Measurements from ENCODE around the gene LPP. TPM values are rescaled to one million over a fixed set of nuclear protein-coding genes. Genes with fewer than 3 reads are reported as not detected.

The LPP gene
- polyA plus RNA-seq, 3 donors, result 14.1 to 23.2 (median 15.3) TPM

DNA sequence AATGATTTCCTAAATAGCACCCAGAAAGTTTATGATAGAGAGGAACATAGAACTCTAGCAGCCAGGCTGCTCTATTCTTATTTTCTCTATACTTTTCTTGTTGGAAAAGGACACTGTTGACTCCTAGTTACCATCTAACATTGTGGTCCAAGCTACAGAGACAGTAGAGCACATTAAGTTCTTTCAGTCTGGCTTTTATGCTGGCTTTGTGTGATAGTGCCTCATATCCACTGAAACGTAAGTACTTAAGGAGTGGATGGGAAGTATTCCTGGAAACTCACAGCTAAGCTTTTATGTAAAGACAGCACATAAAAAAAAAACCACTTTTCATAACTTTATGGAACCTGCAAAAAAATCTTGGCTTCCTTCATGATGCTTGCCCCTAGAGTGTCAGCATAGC lies 537.7 kb downstream of the LPP start:
- no peak overlapping the region for H3K4me3 Mint-ChIP-seq
- intact Hi-C loops (cut with micrococcal nuclease), result loop anchor here in 1 of 2 donors (5.0 kb wide), 1 partner anchor 261 kb away; no protein-coding TSS in a partner anchor
- H3K27ac Mint-ChIP-seq, result peak overlapping the region in 1 of 7 donors; percentile 29
- TF ChIP-seq, protein P1, sequence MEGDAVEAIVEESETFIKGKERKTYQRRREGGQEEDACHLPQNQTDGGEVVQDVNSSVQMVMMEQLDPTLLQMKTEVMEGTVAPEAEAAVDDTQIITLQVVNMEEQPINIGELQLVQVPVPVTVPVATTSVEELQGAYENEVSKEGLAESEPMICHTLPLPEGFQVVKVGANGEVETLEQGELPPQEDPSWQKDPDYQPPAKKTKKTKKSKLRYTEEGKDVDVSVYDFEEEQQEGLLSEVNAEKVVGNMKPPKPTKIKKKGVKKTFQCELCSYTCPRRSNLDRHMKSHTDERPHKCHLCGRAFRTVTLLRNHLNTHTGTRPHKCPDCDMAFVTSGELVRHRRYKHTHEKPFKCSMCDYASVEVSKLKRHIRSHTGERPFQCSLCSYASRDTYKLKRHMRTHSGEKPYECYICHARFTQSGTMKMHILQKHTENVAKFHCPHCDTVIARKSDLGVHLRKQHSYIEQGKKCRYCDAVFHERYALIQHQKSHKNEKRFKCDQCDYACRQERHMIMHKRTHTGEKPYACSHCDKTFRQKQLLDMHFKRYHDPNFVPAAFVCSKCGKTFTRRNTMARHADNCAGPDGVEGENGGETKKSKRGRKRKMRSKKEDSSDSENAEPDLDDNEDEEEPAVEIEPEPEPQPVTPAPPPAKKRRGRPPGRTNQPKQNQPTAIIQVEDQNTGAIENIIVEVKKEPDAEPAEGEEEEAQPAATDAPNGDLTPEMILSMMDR (IDR thresholded peaks at IDR 0.05), result no peak
- H3K4me3 ChIP-seq (replicated peaks in 1 of 3; ENCODE audit: low read depth in 2 of 3, low read length in 3 of 3), result no peak overlapping the region
- H4K20me1 ChIP-seq (ENCODE audit: insufficient read depth, low read length), result no peaks in the 10 kb centered on the region
- no peak for DNase-seq
- H3K36me3 ChIP-seq (replicated peaks in 1 of 2; ENCODE audit: control insufficient read depth in 1 of 2, insufficient read depth in 2 of 2, low read length in 2 of 2), result no peaks in the 10 kb centered on the region
- no CpG with 5 or more reads among the region's 1 CpG for WGBS (ENCODE audit: insufficient coverage)
- no peak overlapping the region for H2AFZ ChIP-seq (ENCODE audit: insufficient read depth, low read depth, low read length, poor library complexity, severe bottlenecking)
- peaks cover 2 to 6% of the 10 kb centered on the region in 2 donors for H3K36me3 Mint-ChIP-seq
- H3K9me3 ChIP-seq (replicated peaks in 1 of 2; ENCODE audit: control insufficient read depth in 1 of 2, insufficient read depth in 1 of 2, low read length in 2 of 2), result no peaks in the 10 kb centered on the region
- peaks cover 68% of the 10 kb centered on the region for H3K4me1 Mint-ChIP-seq
- H3K27ac ChIP-seq (ENCODE audit: low read depth in 1 of 2, low read length in 2 of 2), result peak overlapping the region in 1 of 2 donors; percentile 82
- no peak overlapping the region for H3K4me2 ChIP-seq (replicated peaks; ENCODE audit: extremely low read depth, low read length, poor library complexity, severe bottlenecking)
- peaks cover 0 to 3% (median 0%) of the 10 kb centered on the region in 7 donors for H3K9me3 Mint-ChIP-seq
- H3K27me3 ChIP-seq (ENCODE audit: control insufficient read depth in 2 of 2, insufficient read depth in 2 of 2, low read length in 2 of 2), result no peaks in the 10 kb centered on the region
- H3K79me2 ChIP-seq (ENCODE audit: insufficient read depth, low read length), result peaks cover 4% of the 10 kb centered on the region
- peaks cover 0 to 3% (median 0%) of the 10 kb centered on the region in 3 donors for H3K27me3 Mint-ChIP-seq (ENCODE audit: low read depth in 3 of 3)
- H3K4me1 ChIP-seq (ENCODE audit: control insufficient read depth in 1 of 2, insufficient read depth in 2 of 2, low read length in 2 of 2), result peaks cover 55% of the 10 kb centered on the region in 2 donors
- H3K9ac ChIP-seq (ENCODE audit: insufficient read depth, low read length, poor library complexity, severe bottlenecking), result no peak overlapping the region

- Histone ChIP-seq H3K36me3 (replicated peaks in 1 of 2; ENCODE audit: control insufficient read depth in 1 of 2, insufficient read depth in 2 of 2, low read length in 2 of 2) (no peaks in the 10 kb centered on the region), H3K27ac (ENCODE audit: low read depth in 1 of 2, low read length in 2 of 2) (no peak overlapping the region), H3K4me1 (ENCODE audit: control insufficient read depth in 1 of 2, insufficient read depth in 2 of 2, low read length in 2 of 2) (peaks cover 44 to 45% of the 10 kb centered on the region in 2 donors), H3K4me2 (replicated peaks; ENCODE audit: extremely low read depth, low read length, poor library complexity, severe bottlenecking) (no peak overlapping the region), H2AFZ (ENCODE audit: insufficient read depth, low read depth, low read length, poor library complexity, severe bottlenecking) (no peak overlapping the region), H3K4me3 (replicated peaks in 1 of 3; ENCODE audit: low read depth in 2 of 3, low read length in 3 of 3) (no peak overlapping the region), H4K20me1 (ENCODE audit: insufficient read depth, low read length) (no peaks in the 10 kb centered on the region), H3K27me3 (ENCODE audit: control insufficient read depth in 2 of 2, insufficient read depth in 2 of 2, low read length in 2 of 2) (no peaks in the 10 kb centered on the region), H3K79me2 (ENCODE audit: insufficient read depth, low read length) (peaks cover 4% of the 10 kb centered on the region), H3K9me3 (replicated peaks in 1 of 2; ENCODE audit: control insufficient read depth in 1 of 2, insufficient read depth in 1 of 2, low read length in 2 of 2) (no peaks in the 10 kb centered on the region), H3K9ac (ENCODE audit: insufficient read depth, low read length, poor library complexity, severe bottlenecking) (no peak overlapping the region)
- H3K36me3 Mint-ChIP-seq, result peaks cover 6 to 7% of the 10 kb centered on the region in 2 donors
- H3K27me3 Mint-ChIP-seq (ENCODE audit: low read depth in 3 of 3), result peaks cover 0 to 2% (median 0%) of the 10 kb centered on the region in 3 donors
- H3K27ac Mint-ChIP-seq, result no peak overlapping the region
- TF ChIP-seq, protein P1 (IDR thresholded peaks at IDR 0.05), result no peak
- 100% methylated on average over 1 of the region's 2 CpGs for WGBS (ENCODE audit: insufficient coverage)
- peaks cover 58% of the 10 kb centered on the region for H3K4me1 Mint-ChIP-seq
- DNase-seq, result no peak
- intact Hi-C loops (cut with micrococcal nuclease), result loop anchor here in 1 of 2 donors (5.0 kb wide), 1 partner anchor 260 kb away; no protein-coding TSS in a partner anchor
- H3K9me3 Mint-ChIP-seq, result peaks cover 0 to 2% (median 0%) of the 10 kb centered on the region in 7 donors
- H3K4me3 Mint-ChIP-seq, result no peak overlapping the region
These were observed 538.7 kb downstream of the LPP start for GRCh38 chr3:188692700-188693099.

Measured in CD14-positive monocyte (primary cell).